HG03039 (cell line): ENCODE results near the gene PCDHGA1.

Experiments
- ATAC-seq: cut with Tn5 transposase; IDR thresholded peaks from one replicate; pipeline ENCODE4 v1.9.1; 2021; ENCODE audit warnings: mild to moderate bottlenecking, moderate library complexity; ENCODE audit not compliant: unreplicated experiment

Gene PCDHGA1

GRCh38 chr5:141528291-141528984, 198.1 kb downstream of the PCDHGA1 start:
- ATAC-seq = no peak

GRCh38 chr5:141529002-141529401, 198.7 kb downstream of the PCDHGA1 start:
- ATAC-seq = no peak

GRCh38 chr5:141529873-141530272, 199.6 kb downstream of the PCDHGA1 start:
- peak; percentile 39 for ATAC-seq

GRCh38 chr5:141532726-141533125, 202.4 kb downstream of the PCDHGA1 start:
- no peak for ATAC-seq

- no peak for ATAC-seq
Observed at GRCh38 chr5:141533897-141534296, 203.6 kb downstream of the PCDHGA1 start.

GRCh38 chr5:141534492-141535213, 204.3 kb downstream of the PCDHGA1 start:
- ATAC-seq = no peak

GRCh38 chr5:141543053-141543452, 212.7 kb downstream of the PCDHGA1 start:
- no peak for ATAC-seq

GRCh38 chr5:141547488-141547887, 217.2 kb downstream of the PCDHGA1 start:
- no peak for ATAC-seq

- ATAC-seq = no peak
Observed at GRCh38 chr5:141547921-141548320, 217.6 kb downstream of the PCDHGA1 start.

- no peak for ATAC-seq
Observed at GRCh38 chr5:141557681-141558136, 227.4 kb downstream of the PCDHGA1 start.

GRCh38 chr5:141558150-141558549, 227.8 kb downstream of the PCDHGA1 start:
- no peak for ATAC-seq

GRCh38 chr5:141559461-141559860, 229.1 kb downstream of the PCDHGA1 start:
- no peak for ATAC-seq

GRCh38 chr5:141560151-141560550, 229.8 kb downstream of the PCDHGA1 start:
- ATAC-seq = no peak

- no peak for ATAC-seq
Observed at GRCh38 chr5:141560725-141561483, 230.6 kb downstream of the PCDHGA1 start.
